NCI-H2196 (cell line): ENCODE results near the gene TK2.

Experiments used
- DNase-seq: peaks from one replicate; lab custom pipeline; 2025; ENCODE audit not compliant: unreplicated experiment; lab: John Stamatoyannopoulos, UW

Gene TK2

DNA sequence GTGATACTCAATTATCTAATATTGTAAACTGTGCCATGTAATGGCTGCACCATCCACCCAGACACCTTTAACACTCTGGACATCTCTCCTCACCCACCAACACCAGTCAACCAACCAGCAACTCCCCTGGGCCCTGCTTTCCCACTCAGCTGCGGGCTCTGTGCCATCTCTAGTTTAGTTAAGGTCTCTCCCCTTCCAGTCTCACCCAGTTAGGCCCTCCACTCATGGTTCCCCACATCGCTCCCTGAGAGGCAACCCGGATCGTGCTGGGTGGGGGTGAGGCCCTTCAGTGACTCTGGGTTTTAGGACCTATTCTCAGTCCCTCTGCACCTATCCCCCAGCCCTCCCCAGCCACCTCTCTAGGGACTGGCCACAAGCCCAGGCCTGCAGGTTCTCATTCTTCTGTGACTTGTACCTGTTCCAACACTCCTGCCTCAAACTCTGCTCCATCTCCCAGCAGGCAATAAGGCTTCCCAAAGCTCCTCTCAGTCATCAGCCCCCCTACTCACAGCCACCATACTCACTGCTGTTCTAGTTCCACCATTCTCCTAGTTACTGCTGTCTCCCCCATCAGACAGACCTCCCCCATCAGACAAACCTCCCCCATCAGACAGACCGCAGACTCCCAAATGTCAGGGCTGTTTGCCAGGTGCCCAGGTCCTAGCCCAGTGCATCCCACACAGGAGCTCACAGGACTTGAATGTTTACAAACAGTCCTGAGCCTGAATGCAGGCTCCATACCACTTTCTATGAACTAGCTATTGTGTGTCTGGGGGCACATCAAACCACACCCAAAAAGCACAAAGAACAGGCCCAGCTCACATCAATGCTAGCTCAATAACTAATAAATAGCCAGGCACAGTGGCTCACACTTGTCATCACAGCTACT is 2.6 kb downstream of the TK2 start:
- no peak for DNase-seq

GRCh38 chr16:66544016-66544757 is 5.7 kb downstream of the TK2 start:
- DNase-seq = no peak

GRCh38 chr16:66543541-66543940 is 6.4 kb downstream of the TK2 start:
- no peak for DNase-seq

DNA sequence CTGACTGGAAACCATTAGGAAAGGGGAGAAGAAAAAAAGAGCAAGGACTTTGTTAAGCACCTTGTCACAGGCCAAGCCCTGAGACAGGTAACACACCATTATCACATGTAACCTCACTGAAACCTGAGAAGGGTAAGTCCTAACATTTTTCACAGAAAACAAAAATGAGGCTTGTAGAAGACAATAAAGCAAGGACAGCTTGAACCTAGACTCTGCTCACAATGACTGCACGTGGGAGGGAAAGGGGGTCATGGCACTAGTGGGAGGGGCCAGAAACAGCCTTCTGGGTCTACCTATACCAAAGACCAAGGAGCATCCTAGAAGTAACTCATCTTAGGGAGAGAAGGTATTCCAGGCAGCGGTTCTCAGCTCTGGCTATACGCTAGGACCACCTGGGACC is 7.5 kb downstream of the TK2 start:
- DNase-seq = no peak

GRCh38 chr16:66541388-66542355 is 8.2 kb downstream of the TK2 start:
- no peak for DNase-seq

- no peak for DNase-seq
Measured at GRCh38 chr16:66539623-66540469, 10.1 kb downstream of the TK2 start.

DNA sequence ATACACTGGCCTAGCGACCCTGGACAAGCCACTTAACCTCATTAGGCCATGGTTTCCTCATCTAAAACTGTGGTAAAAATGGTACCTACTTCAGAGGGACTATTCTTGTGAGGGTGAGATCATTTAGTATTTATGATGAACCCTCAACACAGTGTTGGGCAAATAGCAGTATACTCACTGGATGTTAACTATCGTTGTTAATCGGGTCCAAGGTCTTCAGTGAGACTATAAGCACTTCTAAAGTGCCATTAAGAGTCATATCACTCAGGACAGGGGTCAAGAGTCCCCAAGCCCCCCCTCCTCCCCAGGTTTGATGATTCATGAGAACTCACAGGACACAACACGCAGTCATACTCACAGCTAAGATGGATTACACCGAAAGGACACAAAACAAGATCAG is 11.0 kb downstream of the TK2 start:
- no peak for DNase-seq

DNA sequence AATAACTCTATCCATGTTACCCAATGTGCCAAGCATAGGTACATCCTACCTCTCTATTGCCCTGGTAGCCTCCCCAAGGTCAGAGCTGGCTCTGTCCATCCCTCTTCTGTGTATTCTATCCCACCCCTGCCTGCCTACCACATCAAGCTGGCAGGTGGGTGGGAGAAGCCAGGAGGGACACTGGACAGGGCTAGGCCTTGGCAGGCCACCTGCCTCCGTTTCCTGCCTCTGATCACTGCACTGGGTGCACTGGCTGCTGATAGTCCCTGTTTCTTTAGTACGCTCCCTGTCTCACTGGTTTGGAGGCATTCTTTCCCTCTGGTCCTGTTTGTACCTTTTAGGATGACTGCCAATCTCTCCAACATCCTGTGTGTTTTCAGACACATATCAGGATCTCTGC is 12.7 kb downstream of the TK2 start:
- no peak for DNase-seq

DNA sequence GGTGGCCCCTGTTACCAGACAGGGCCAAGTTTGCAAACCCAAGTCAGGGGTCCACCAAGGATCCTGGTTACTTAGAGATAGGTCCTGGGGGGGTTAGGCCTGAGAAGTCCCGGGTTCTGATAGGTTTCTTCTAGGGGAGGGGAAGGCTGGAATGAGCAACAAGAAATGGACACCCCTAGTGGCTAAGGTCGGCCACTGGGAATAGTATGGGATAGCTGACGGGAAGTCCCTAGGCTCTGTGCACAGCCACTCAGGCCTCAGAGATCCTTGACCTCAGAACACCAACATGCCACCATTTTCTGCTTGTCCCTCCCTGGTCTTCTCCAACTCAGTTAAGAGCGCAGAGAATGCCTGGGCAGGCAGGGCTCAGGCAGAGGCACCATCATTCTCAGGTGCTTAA is 13.4 kb downstream of the TK2 start:
- no peak for DNase-seq

- DNase-seq = no peak
Measured at GRCh38 chr16:66534376-66534799, 15.5 kb downstream of the TK2 start.

- no peak for DNase-seq
Measured at GRCh38 chr16:66529475-66529874, 20.4 kb downstream of the TK2 start.

GRCh38 chr16:66528294-66528693 is 21.6 kb downstream of the TK2 start:
- DNase-seq = no peak

DNA sequence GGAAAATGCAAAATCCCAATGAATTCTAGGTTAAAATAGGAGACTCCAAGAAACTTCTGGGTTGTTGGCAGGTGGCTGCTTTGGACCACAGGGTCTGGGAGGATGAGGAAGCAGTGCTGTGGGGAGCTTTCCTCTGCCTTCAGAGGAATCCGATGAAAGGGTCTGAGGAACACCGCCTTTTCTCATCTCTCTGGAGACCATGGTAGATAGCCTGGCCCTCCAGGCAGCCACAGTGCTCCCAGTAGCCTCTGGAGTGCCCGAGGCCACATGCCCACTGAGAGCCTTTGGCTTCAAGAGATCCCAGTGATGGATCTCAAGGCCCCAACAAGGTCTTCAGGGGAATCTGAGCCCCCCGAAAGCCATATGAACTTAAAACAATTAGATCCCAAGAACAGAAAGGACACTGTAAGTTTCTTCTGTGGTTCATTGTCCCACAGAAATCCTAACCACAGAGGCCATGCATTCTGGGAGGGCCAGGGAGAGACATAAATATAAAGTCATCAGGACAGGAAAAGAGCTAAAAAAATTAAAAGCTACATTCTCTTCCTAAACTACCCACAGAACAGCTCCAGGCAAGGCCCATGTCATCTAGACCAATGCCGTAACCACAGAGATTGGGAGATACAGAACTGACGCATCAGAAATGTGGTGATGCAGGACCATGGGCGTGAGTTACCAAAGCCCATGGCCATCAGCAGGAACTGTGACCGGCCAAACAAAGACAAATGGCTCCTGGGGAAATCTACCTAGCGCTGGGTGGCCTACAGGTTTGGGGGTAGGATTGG is 24.3 kb downstream of the TK2 start:
- no peak for DNase-seq

GRCh38 chr16:66524601-66525164 is 25.2 kb downstream of the TK2 start:
- no peak for DNase-seq

GRCh38 chr16:66523861-66524354 is 26.0 kb downstream of the TK2 start:
- no peak for DNase-seq

DNA sequence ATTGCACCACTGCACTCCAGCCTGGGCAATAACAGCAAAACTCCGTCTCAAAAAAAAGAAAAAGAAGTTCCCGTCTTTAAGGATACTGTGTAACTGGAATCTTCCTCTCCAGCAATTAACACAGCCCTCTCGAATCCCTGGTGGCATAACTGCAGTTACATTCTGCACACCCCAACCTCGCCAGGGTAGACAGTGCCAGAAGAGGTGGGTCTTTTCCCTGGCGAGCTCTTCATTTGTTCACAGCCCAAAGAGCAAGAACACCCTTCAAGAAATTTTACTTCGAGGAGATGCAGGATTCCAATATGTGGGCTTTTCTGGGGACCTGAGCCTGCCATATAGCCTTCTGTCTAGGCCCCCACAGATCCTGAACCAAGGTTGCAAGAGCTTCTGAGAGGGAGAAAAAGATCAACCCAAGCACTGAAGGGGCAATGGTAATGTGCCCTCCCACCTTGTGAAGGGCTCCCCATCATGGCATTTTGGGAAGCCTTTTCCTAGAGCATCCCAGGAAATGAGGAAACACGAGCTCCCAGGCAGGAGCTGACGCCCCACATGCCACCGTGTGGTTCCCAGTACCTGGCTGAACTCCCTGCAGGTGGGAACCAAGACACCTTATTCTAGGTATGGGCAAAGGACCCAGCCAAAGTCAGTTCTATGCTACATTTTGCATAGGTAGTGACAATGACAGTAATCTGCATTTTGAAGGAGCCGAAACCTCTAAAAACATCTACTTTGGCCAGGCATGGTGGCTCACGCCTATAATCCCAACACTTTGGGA is 26.9 kb downstream of the TK2 start:
- DNase-seq = no peak

- no peak for DNase-seq
Measured at GRCh38 chr16:66521951-66522771, 27.8 kb downstream of the TK2 start.
